K562 (cell line): ENCODE data around the gene TRMT112. TPM values are rescaled to one million over a fixed set of nuclear protein-coding genes. Genes with fewer than 3 reads are reported as not detected.

Experiments used
- CSDE1 ChIP-seq, 2 experiments: fragments of 450-650 bp; IDR thresholded peaks; 2 replicates each; pipeline ENCODE4 v1.6.1; 2016; ENCODE audit warnings: mild to moderate bottlenecking in 1 of 2
- EHMT2 ChIP-seq: fragments of 450-650 bp; IDR thresholded peaks from 2 replicates; pipeline ENCODE4 v1.6.1; 2018; ENCODE audit warnings: antibody characterized with exemption
- FOXO4 ChIP-seq: fragments of 450-650 bp; formaldehyde crosslinking; IDR thresholded peaks from 2 replicates; pipeline ENCODE4 v1.4.0; 2020; ENCODE audit warnings: mild to moderate bottlenecking, moderate library complexity
- GABPB2 ChIP-seq: fragments of 250-450 bp; sonication (Bioruptor Pico); conservative IDR thresholded peaks from 2 replicates; pipeline ENCODE4 v1.5.1; 2021; ENCODE audit warnings: mild to moderate bottlenecking
- MTA1 ChIP-seq: fragments of 450-650 bp; IDR thresholded peaks from 2 replicates; pipeline ENCODE4 v1.6.1; 2017; ENCODE audit warnings: borderline replicate concordance
- RBM14 ChIP-seq: fragments of 200-400 bp; formaldehyde crosslinking; IDR thresholded peaks from 2 replicates; pipeline ENCODE4 v1.6.1; 2018; ENCODE audit warnings: low read depth, mild to moderate bottlenecking, low read length, moderate library complexity, borderline replicate concordance; ENCODE audit not compliant: insufficient read depth
- RBM39 ChIP-seq: fragments of 200-400 bp; formaldehyde crosslinking; optimal IDR thresholded peaks from 2 replicates; pipeline ENCODE3; 2018; ENCODE audit warnings: low read depth, low read length
- ZBTB40 ChIP-seq, 2 experiments: fragments of 450-650 bp in 1 of 2; sonication (generic) in 1 of 2; formaldehyde crosslinking in 1 of 2; IDR thresholded peaks; 2 replicates each; pipeline versions ENCODE4 v1.7.1 to v1.9.0; 2016 to 2022; ENCODE audit warnings: inconsistent platforms in 1 of 2, mild to moderate bottlenecking in 1 of 2, missing genetic modification reagents in 1 of 2
- ZBTB5 ChIP-seq: fragments of 450-650 bp; IDR thresholded peaks from 2 replicates; pipeline ENCODE4 v1.6.1; 2017; ENCODE audit warnings: antibody characterized with exemption
- ZBTB7A ChIP-seq: IDR thresholded peaks from 2 replicates; pipeline ENCODE4 v1.6.1; 2011; ENCODE audit warnings: low read depth, mild to moderate bottlenecking, low read length, moderate library complexity, borderline replicate concordance; ENCODE audit not compliant: control insufficient read depth
- ZKSCAN8 ChIP-seq: fragments of 200-800 bp; sonication (Bioruptor generic); IDR thresholded peaks from 2 replicates; pipeline ENCODE4 v1.6.1; 2016; ENCODE audit warnings: missing genetic modification characterization, missing compliant biosample characterization
- ZNF184 ChIP-seq: sonication (generic); formaldehyde crosslinking; IDR thresholded peaks from 2 replicates; pipeline ENCODE4 v1.5.0; 2020; ENCODE audit warnings: missing genetic modification reagents
- ZNF212 ChIP-seq: fragments of 450-650 bp; formaldehyde crosslinking; IDR thresholded peaks from 2 replicates; pipeline ENCODE4 v1.4.0; 2020; ENCODE audit warnings: mild to moderate bottlenecking
- ZNF239 ChIP-seq: fragments of 250-450 bp; sonication (Bioruptor Pico); IDR thresholded peaks from 2 replicates; pipeline ENCODE4 v1.4.0; 2020; ENCODE audit warnings: mild to moderate bottlenecking
- ZNF354B ChIP-seq: fragments of 250-450 bp; sonication (Bioruptor Pico); IDR thresholded peaks from 2 replicates; pipeline ENCODE4 v1.4.0; 2020
- polyA plus RNA-seq, 8 experiments: library from polyadenylated mRNA; depleted of rRNA in 4 of 8; stranded (reverse) in 5 of 8; unstranded in 3 of 8; fragments of >200 nt; fragmentation: Nextera tagmentation in 2 of 8; fragmentation: Illumina TruSeq in 1 of 8; extraction: Ambion mirVana in 2 of 8; extraction: Trizol in 1 of 8; gene quantifications; 2 replicates each; pipeline versions ENCODE4 v1.2.1 to v1.2.3, GENCODE V29; 2011 to 2014; ENCODE audit warnings: inconsistent platforms in 1 of 8, missing spikeins in 1 of 8
- total RNA-seq, 7 experiments: library from RNA; depleted of rRNA in 6 of 7; stranded (reverse); fragments of >200 nt in 6 of 7; fragmentation: Illumina TruSeq in 2 of 7; extraction: Trizol in 2 of 7; gene quantifications; 2 replicates each; pipeline versions ENCODE4 v1.2.1 to v1.2.3, GENCODE V29; 2011 to 2021; ENCODE audit warnings: low replicate concordance in 1 of 7

Gene TRMT112
- total and polyA plus RNA-seq, 9 of the 15 experiments (the other 6 are each of a cell fraction or from before 2014, with no cell fraction given) = 162 to 444 (median 300) TPM

GRCh38 chr11:64358907-64359711 is 41.8 kb upstream of the TRMT112 start, which contains the start of gene RPS6KA4 (continued):
- TF ChIP-seq ZBTB40 (IDR thresholded peaks at IDR 0.05) (peak; percentile 38; the same call in 1 of the 2 replicates), ZBTB40 (CRISPR knock-in tag; IDR thresholded peaks at IDR 0.05) (no peak), ZBTB7A (peak; percentile 96), ZBTB5 (no peak), FOXO4 (CRISPR knock-in tag) (no peak), ZNF239 (no peak), ZNF354B (CRISPR knock-in tag) (no peak), RBM14 (no peak), CSDE1 (IDR thresholded peaks at IDR 0.05) (no peak), ZNF212 (CRISPR knock-in tag) (no peak), EHMT2 (no peak), MTA1 (no peak), ZNF184 (CRISPR knock-in tag) (no peak), GABPB2 (no peak), ZKSCAN8 (CRISPR knock-in tag) (no peak), RBM39 (no peak)
